CD4-positive, alpha-beta T cell treated with Interferon alpha-2 for 1 hour (primary cell): ENCODE results near the gene CCR7.

ENCODE experiments used
- DNase-seq, 2 donors: peaks; one replicate each; pipeline ENCODE4 v3.0.0-alpha.2; 2020 to 2022

The CCR7 gene

DNA sequence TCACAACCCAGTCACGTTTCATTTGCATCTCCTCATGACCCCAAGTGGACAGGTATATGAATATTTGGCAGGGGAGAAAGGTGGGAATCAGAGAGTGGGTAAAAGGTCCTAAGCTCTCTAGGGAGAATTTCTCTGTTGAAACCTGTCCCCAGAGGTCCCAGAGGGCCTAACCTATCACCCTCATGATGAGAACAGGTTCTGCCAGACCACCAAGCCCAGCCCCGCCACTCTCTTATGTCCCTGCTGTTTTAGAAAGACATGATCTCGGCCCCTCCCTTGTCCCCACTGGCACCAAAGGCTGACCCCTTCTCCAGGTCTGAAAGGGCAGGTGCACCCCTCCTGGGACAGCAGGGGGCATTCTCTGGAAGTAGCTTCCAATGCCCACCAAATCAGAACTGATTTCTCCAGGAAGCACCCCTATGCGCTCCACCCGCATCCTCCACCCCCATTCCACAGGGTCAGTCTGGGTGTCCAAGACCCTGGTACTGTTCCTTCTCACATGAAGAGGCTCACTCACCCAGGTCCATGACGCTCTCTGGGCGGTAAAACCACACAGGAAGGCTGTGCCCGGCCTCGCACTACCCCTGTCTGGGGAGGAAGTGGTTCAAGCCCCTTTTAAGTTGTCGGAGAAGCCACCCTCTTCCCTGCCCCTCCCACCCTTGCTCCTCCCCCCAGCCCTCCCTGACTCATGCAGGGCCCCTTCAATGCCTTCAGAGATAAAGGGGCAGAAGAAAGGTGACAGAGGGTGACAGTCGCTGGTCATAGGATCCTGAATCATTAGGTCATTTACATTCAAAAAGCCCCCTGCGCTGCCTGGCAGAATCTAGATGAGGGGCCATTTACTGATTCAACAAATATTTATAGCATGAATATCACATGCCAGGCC is at the start of gene CCR7:
TSS of gene CCR7 (minus strand) at position 590 of the 886 bp plus-strand sequence. CDS start at position 527, 63 bp downstream.
- peak; percentile 90 to 92 for DNase-seq

GRCh38 chr17:40614431-40615067 is 49.3 kb upstream of the CCR7 start:
- DNase-seq: no peak

- DNase-seq: no peak
Observed at GRCh38 chr17:40613467-40614154, 48.3 kb upstream of the CCR7 start.

DNA sequence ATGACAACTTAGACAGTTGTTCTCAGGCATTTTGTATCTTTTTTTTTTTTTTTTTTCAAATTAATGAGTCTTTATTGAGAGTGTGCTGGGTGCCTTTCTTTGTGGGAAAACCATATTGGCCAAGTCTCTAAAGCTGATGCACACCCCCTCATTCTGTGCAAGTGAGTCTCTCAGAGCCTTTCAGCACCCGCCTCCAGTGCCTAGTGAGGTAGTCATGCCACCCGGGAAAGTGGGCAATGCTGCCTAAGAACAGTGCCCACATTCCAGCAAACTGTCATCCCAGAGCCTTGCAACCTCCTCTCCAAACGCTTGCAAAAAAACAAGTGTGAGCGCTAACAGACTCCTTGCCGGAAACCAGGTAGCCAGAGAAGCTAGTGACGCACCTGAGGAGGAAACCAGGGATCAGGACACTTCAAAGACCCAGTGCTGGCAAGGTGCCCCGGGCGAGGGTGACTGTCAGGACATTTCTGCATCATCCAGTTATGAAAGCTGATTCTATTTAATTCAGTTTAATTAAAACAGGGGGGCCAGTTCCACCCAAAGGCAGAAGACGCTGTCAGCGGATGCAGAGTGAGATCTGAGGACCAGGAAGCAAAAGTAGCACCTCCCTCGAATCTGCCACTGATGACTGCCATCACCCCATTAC is 47.5 kb upstream of the CCR7 start:
- DNase-seq: peak; percentile 80 to 85

DNA sequence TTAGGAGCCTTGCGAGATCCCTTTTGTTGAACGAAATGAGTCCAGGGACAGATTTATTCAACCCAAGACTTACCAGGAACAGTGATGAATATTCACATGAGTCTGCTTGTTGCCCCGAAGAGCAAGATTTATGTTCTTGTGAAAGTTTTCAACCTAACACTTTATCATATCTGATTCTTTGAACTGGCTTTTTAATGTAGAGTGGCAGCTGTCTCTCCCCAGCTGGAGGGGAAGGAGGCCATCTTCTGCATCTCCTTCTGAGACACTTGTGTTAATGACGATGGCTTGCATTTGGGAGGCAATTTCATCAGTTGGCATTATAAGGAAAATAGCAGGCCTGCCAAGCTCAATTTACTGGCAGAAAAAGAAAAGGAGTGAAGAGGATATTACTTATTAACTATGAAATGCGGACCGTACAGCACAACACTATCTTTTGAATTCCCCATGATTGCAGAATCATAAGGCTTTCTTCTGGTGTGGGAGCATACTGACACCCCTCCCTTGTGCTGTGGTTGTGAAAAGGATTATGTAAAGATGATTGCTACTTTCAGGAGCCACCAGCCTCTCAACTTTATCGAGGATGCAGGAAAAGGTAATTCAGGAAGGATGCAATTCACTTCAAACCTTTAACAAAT is 46.7 kb upstream of the CCR7 start:
- DNase-seq: peak in 1 of 2 donors; percentile 23

- peak in 1 of 2 donors; percentile 40 for DNase-seq
Observed at GRCh38 chr17:40610359-40610758, 45.1 kb upstream of the CCR7 start.

- peak; percentile 71 to 89 for DNase-seq
Observed at GRCh38 chr17:40608061-40608581, 42.8 kb upstream of the CCR7 start.

DNA sequence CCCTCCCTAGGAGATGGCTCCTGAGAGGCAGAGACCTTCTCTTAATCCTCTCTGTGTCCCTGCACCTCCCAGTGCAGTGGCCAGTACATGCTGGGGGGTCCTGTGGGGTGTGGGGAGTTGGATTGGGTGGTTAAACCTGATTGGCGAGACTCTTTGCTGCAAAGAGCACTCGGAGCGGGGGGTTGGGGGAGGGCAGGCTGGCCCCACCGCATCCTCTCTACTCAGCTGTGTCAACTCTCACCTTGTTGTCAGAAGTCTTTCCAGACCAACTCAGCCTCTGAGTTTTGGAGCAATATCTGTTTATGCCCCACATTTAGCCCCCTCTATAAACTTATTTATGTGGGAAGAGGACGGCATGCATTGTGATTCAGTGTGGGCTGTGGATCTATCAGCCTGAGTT is 42.4 kb upstream of the CCR7 start:
- peak; percentile 70 to 75 for DNase-seq

GRCh38 chr17:40606548-40607353 is 41.5 kb upstream of the CCR7 start:
- no peak for DNase-seq

DNA sequence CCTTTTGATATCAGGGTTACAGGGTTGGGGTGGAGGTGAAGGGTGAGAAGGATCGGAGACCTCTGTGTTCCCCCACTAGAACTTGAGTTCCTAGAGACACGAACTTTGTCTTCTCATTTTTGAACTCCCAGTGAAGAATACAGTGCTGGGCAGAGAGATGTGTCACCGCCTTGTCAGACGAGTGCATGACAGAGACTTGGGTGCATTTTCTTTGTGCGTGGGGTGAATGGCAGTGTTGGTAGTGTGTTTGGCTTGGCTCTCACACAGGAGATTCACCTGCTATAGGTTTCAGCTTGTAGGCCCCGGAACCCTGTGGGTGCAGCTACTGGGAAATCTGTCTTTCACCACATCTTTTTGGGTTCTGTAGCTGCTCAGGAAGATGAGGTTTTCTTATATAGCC is 40.0 kb upstream of the CCR7 start:
- peak; percentile 79 to 85 for DNase-seq

- no peak for DNase-seq
Observed at GRCh38 chr17:40604327-40605080, 39.2 kb upstream of the CCR7 start.

- DNase-seq: peak; percentile 79 to 83
Observed at GRCh38 chr17:40602445-40603443, 37.5 kb upstream of the CCR7 start.

DNA sequence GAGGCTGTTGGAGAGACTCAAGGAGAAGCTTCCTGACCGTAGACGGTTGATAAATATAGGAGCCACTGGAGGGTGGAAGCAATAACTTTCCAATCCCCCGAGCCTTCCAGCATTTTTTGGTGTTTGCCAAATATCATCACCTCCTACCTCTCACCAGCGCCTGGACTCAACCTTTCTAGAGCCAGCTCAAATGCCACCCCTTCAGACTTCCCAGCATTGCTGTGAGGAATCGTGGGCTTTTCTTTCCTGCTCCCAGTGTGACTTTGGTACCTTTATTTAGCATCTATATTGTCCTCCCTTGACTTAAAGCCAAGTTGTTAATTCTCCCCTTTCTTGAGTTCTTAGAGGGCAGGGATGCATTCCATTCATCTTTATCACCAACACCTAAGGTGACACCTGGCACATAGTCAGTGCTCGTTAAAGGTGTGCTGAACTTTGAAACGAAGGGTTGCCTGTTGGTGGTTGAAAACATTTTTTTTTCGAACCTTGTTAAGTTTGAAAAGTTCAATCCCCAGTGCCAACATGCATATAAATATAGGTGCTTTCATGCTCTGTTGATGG is 35.3 kb upstream of the CCR7 start:
- DNase-seq: no peak

DNA sequence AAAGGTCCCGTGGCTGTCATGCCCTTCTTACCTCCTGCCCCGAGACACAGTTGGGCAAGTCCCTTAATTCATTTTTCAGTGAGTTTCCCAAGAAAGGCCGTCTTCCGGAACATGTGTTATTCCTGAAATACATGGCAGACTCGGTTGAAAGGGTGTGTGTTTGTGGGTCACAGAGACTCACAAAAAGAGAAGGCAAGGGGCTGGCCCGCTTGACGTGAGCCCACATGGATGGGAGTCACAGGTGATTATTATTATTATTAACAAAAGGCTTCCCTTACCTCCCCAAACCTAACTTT is 34.1 kb upstream of the CCR7 start:
- no peak for DNase-seq

DNA sequence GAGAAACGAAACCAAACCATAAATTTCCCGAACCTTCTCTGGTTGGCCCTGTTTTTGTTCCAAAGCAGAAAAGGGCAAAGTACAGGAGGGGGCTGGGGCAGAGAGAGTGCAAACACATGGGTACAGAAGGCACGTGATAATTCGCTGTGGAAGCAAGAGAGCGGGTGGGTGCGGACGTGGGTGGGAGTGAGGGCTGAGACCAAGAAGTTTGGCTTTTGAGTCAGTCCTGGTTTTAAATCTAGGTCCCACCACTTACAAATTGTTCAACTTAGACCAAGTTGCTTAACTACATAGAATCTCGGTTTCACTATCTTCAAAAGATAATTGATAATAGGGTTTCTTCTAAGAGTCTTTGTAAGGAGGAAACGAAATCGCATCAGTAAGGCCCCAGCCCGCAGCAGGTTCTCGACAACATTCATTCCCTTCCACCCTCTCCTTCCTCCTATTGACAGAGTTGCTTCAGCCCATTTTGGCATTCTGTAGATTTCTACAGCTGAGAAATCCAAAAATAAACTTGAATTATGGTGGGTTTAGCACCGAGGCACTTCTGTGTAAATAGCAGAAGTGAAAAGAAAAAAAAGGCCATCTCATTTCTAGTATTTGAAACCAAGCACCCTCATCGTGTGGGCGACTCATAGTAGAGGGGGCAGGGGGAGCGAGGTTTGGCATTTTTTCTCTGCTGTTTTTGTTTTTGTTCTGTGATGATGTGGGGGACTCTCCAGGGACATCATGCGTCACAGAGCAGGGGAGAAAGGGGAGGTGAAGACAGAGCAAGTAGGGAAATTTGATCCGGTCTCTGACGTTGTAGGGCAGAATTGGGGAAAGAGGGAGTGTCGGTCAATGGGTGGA is 33.6 kb upstream of the CCR7 start:
- peak; percentile 89 for DNase-seq

DNA sequence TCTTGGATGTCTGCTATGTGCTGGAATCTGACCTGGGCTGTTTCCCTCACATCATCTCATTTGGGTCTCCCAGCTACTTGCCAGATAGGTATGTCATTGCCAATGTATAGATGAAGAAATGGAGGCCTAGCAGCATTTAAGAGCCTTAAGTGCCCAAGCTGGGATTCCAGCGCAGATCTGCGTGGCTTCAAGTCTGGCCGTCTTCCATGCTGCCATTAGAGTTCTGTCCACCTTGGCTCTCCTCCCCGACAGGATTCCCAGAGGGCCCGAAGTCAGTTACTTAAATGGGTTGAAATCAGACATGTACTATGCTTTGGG is 33.0 kb upstream of the CCR7 start:
- DNase-seq: no peak

- no peak for DNase-seq
Observed at GRCh38 chr17:40597556-40598300, 32.5 kb upstream of the CCR7 start.

- DNase-seq: no peak
Observed at GRCh38 chr17:40597156-40597555, 31.9 kb upstream of the CCR7 start.
